ENCODE data around the gene DCUN1D2. TPM values are rescaled to one million over a fixed set of nuclear protein-coding genes. Genes with fewer than 3 reads are reported as not detected.

DCUN1D2 gene
- total and polyA plus RNA-seq, 10 donors, result 6.3 to 33.1 (median 24.4) TPM

DNA sequence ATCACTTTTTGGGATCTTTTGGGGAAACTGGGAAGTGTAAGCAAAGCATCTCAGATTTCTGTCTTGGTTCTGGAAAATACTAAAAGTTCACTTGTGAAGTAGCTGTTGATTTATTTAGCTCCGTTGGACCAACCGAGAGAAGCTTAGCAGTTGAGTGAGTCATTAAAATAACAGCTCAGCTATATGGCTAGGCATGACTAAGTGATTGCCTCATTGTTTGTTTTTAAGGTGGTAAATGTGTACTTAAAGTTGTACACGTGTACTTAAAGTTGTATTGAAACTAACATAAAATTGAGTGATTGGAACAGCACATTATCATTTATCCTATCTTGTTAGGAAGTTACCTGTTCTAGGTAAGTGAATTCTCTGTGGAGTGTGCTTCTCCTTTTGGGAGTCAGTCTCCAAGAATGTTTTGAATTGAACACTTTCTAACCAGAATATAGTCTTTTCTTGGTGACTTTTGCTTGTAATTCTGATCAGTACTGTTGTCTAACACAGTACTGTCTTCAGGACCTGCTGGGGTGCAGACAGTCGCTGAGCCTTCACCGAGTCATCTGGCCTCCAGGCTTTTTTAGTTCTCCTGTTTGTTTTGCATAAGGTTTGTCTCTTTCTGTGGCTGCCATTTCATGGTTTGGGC lies 2.9 kb upstream of the DCUN1D2 start:
- Histone ChIP-seq H3K36me3 (peaks cover 3 to 39% (median 17%) of the 10 kb centered on the region in 6 donors), H3K27me3 (replicated peaks in 1 of 7) (no peaks in the 10 kb centered on the region), H3K9me3 (no peaks in the 10 kb centered on the region), H3K27ac (peak overlapping the region in 7 of 8 donors; percentile 11 to 96 (median 64)), H3K4me3 (peak overlapping the region in 2 of 8 donors; percentile 2 to 93), H3K4me1 (peaks cover 28 to 86% (median 65%) of the 10 kb centered on the region in 6 donors)
- no peak for DNase-seq
- 35 to 47% (median 41%) methylated on average over 5 of the region's 5 CpGs for WGBS, 5 donors
- intact Hi-C loops (cut with DNase I; ENCODE audit: low total_unique reads), result no loop called here
- TF ChIP-seq POLR2AphosphoS5 (IDR thresholded peaks at IDR 0.05), result no peak
- no peak for TF ChIP-seq POLR2A (IDR thresholded peaks at IDR 0.05)
- TF ChIP-seq CTCF (IDR thresholded peaks at IDR 0.05 in 8 of 11, conservative IDR thresholded peaks at IDR 0.05 in 3 of 11), result no peak

DNA sequence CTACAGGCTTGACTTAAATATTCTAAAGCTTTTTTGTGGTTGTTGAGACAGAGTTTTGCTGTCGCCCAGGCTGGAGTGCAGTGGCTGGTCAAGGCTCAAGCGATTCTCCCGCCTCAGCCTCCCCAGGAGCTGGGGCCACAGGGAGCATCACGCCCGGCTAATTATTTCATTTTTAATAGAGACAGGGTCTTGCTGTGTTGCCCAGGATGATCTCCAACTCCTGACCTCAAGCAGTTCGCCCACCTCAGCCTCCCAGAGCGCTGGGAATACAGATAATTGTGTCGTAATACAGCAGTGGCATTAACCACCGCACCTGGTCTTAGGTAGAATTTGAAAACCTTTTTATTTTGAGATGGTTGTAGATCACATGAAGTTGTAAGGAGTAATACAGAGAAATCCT lies 1.5 kb upstream of the DCUN1D2 start:
- H3K36me3 ChIP-seq, result peaks cover 0 to 24% (median 11%) of the 10 kb centered on the region in 6 donors
- H3K27me3 ChIP-seq (replicated peaks in 1 of 7), result no peaks in the 10 kb centered on the region
- peak overlapping the region in 7 of 8 donors; percentile 77 to 96 (median 85) for H3K4me3 ChIP-seq
- 72 to 84% (median 78%) methylated on average over 9 of the region's 9 CpGs for WGBS, 5 donors
- DNase-seq, result no peak
- peaks cover 31 to 91% (median 73%) of the 10 kb centered on the region in 6 donors for H3K4me1 ChIP-seq
- peak overlapping the region in 6 of 8 donors; percentile 90 to 96 (median 94) for H3K27ac ChIP-seq
- no peaks in the 10 kb centered on the region for H3K9me3 ChIP-seq
- intact Hi-C loops (cut with DNase I; ENCODE audit: low total_unique reads), result no loop called here
- TF ChIP-seq POLR2A (IDR thresholded peaks at IDR 0.05) (no peak), POLR2AphosphoS5 (IDR thresholded peaks at IDR 0.05) (no peak), CTCF (IDR thresholded peaks at IDR 0.05 in 8 of 11, conservative IDR thresholded peaks at IDR 0.05 in 3 of 11) (no peak)

GRCh38 chr13:113491418-113491883 lies 940 bp upstream of the DCUN1D2 start:
- TF ChIP-seq POLR2A (IDR thresholded peaks at IDR 0.05) (peak in 1 of 3 donors; percentile 5), POLR2AphosphoS5 (IDR thresholded peaks at IDR 0.05) (peak in 2 of 3 donors; percentile 5 to 35), CTCF (IDR thresholded peaks at IDR 0.05 in 8 of 11, conservative IDR thresholded peaks at IDR 0.05 in 3 of 11) (no peak)
- Histone ChIP-seq H3K9me3 (no peaks in the 10 kb centered on the region), H3K36me3 (peaks cover 0 to 19% (median 11%) of the 10 kb centered on the region in 6 donors), H3K27ac (peak overlapping the region; percentile 83 to 96 (median 92)), H3K27me3 (replicated peaks in 1 of 7) (no peaks in the 10 kb centered on the region), H3K4me1 (peaks cover 31 to 86% (median 71%) of the 10 kb centered on the region in 6 donors), H3K4me3 (peak overlapping the region; percentile 75 to 96 (median 84))
- 5 to 14% (median 9%) methylated on average over 21 to 22 of the region's 22 CpGs for WGBS, 5 donors
- peak; percentile 89 for DNase-seq
- intact Hi-C loops (cut with DNase I; ENCODE audit: low total_unique reads), result no loop called here

Data from spleen (tissue), 11 donors.